Smooth muscle cell (in vitro differentiated cells): ENCODE measurements around the gene STEAP1. TPM values are rescaled to one million over a fixed set of nuclear protein-coding genes. Genes with fewer than 3 reads are reported as not detected.

Source experiments
- DNase-seq: peaks from one replicate; lab custom pipeline; 2025; ENCODE audit not compliant: unreplicated experiment; lab: John Stamatoyannopoulos, UW
- H2AFZ ChIP-seq: fragments of 200-600 bp; sonication (generic); 2 replicates; pipeline ENCODE4 v1.6.0; 2016; ENCODE audit warnings: antibody characterized with exemption, low read depth, mild to moderate bottlenecking
- H3F3A ChIP-seq: fragments of 200-600 bp; sonication (generic); 2 replicates; pipeline ENCODE4 v1.6.0; 2017; ENCODE audit warnings: antibody characterized with exemption, low read depth
- H3K27ac ChIP-seq: fragments of 200-600 bp; sonication (generic); 2 replicates; pipeline ENCODE4 v1.5.1; 2016; ENCODE audit warnings: low read depth, mild to moderate bottlenecking
- H3K27me3 ChIP-seq: fragments of 200-600 bp; sonication (generic); 2 replicates; pipeline ENCODE4 v1.6.1; 2016; ENCODE audit warnings: low read depth, mild to moderate bottlenecking
- H3K36me3 ChIP-seq: fragments of 200-600 bp; sonication (generic); 2 replicates; pipeline ENCODE4 v1.5.1; 2016; ENCODE audit warnings: low read depth
- H3K4me1 ChIP-seq: fragments of 200-600 bp; sonication (generic); 2 replicates; pipeline ENCODE4 v1.5.1; 2016; ENCODE audit warnings: low read depth
- H3K4me2 ChIP-seq: fragments of 200-600 bp; sonication (generic); 2 replicates; pipeline ENCODE4 v1.6.0; 2016; ENCODE audit warnings: mild to moderate bottlenecking
- H3K4me3 ChIP-seq: fragments of 200-600 bp; sonication (generic); 2 replicates; pipeline ENCODE4 v1.5.1; 2016; ENCODE audit warnings: mild to moderate bottlenecking
- H3K79me2 ChIP-seq: fragments of 200-600 bp; sonication (generic); 2 replicates; pipeline ENCODE4 v1.6.0; 2016; ENCODE audit warnings: low read depth, mild to moderate bottlenecking
- H3K9ac ChIP-seq: fragments of 200-600 bp; sonication (generic); 2 replicates; pipeline ENCODE4 v1.6.0; 2016; ENCODE audit warnings: low read depth
- H3K9me3 ChIP-seq: fragments of 200-600 bp; sonication (generic); replicated peaks from 2 replicates; pipeline ENCODE4 v1.5.1; 2016; ENCODE audit warnings: low read depth
- H4K20me1 ChIP-seq: fragments of 200-600 bp; sonication (generic); 2 replicates; pipeline ENCODE4 v1.6.0; 2016; ENCODE audit warnings: low read depth
- CTCF ChIP-seq: fragments of 200-600 bp; sonication (generic); IDR thresholded peaks from 2 replicates; pipeline ENCODE4 v1.5.1; 2017; ENCODE audit warnings: borderline replicate concordance, mild to moderate bottlenecking, antibody characterized with exemption; ENCODE audit not compliant: insufficient read depth, poor library complexity, severe bottlenecking
- WGBS: methylation state at CpG from one replicate; pipeline ENCODE4 v1.1.7; 2016; ENCODE audit warnings: low lambda C conversion rate; 5-methylcytosine and 5-hydroxymethylcytosine counted together
- polyA plus RNA-seq: library from polyadenylated mRNA; unstranded; fragments of >200 nt; fragmentation: Nextera tagmentation; extraction: Ambion mirVana; gene quantifications from 2 replicates; pipeline ENCODE4 v1.2.1, GENCODE V29; 2016
- total RNA-seq: library from RNA; depleted of rRNA; stranded (reverse); fragments of >200 nt; gene quantifications from 2 replicates; pipeline ENCODE4 v1.2.3, GENCODE V29; 2014

The STEAP1 gene
- total and polyA plus RNA-seq, 2 experiments from 2014 or later: 0.48 to 2.1 TPM

- no peak for DNase-seq
- H3K27ac ChIP-seq: no peak overlapping the region
- no peak overlapping the region for H3K4me3 ChIP-seq
- H4K20me1 ChIP-seq: no peaks in the 10 kb centered on the region
- H3F3A ChIP-seq: no peaks in the 10 kb centered on the region
- TF ChIP-seq CTCF: no peak
- H2AFZ ChIP-seq: no peak overlapping the region
- no peaks in the 10 kb centered on the region for H3K4me1 ChIP-seq
- no peaks in the 10 kb centered on the region for H3K9me3 ChIP-seq
- H3K27me3 ChIP-seq: no peaks in the 10 kb centered on the region
- no peaks in the 10 kb centered on the region for H3K36me3 ChIP-seq
- 74% methylated on average over 10 of the region's 10 CpGs for WGBS
- H3K79me2 ChIP-seq: no peaks in the 10 kb centered on the region
- no peak overlapping the region for H3K4me2 ChIP-seq
- no peak overlapping the region for H3K9ac ChIP-seq
Measured at GRCh38 chr7:90194911-90195809, 40.9 kb downstream of the STEAP1 start.

GRCh38 chr7:90201500-90202195, 47.4 kb downstream of the STEAP1 start:
- no peak overlapping the region for H2AFZ ChIP-seq
- no peak for DNase-seq
- WGBS: 86% methylated on average over 2 of the region's 2 CpGs
- H3K9ac ChIP-seq: no peak overlapping the region
- no peaks in the 10 kb centered on the region for H3K79me2 ChIP-seq
- H3K27me3 ChIP-seq: no peaks in the 10 kb centered on the region
- H3K4me1 ChIP-seq: no peaks in the 10 kb centered on the region
- H3K36me3 ChIP-seq: no peaks in the 10 kb centered on the region
- TF ChIP-seq CTCF: no peak
- H3K9me3 ChIP-seq: no peaks in the 10 kb centered on the region
- no peaks in the 10 kb centered on the region for H3F3A ChIP-seq
- H4K20me1 ChIP-seq: no peaks in the 10 kb centered on the region
- H3K4me3 ChIP-seq: no peak overlapping the region
- no peak overlapping the region for H3K4me2 ChIP-seq
- no peak overlapping the region for H3K27ac ChIP-seq

GRCh38 chr7:90207956-90208355, 53.7 kb downstream of the STEAP1 start:
- H4K20me1 ChIP-seq: no peaks in the 10 kb centered on the region
- H3K4me3 ChIP-seq: no peak overlapping the region
- H3K4me1 ChIP-seq: peaks cover 5% of the 10 kb centered on the region
- H3K9me3 ChIP-seq: no peaks in the 10 kb centered on the region
- peaks cover 7% of the 10 kb centered on the region for H3K27me3 ChIP-seq
- H3K4me2 ChIP-seq: no peak overlapping the region
- H2AFZ ChIP-seq: no peak overlapping the region
- no peaks in the 10 kb centered on the region for H3K36me3 ChIP-seq
- 83% methylated on average over 1 of the region's 1 CpG for WGBS
- no peaks in the 10 kb centered on the region for H3K79me2 ChIP-seq
- H3F3A ChIP-seq: peaks cover 4% of the 10 kb centered on the region
- H3K9ac ChIP-seq: no peak overlapping the region
- DNase-seq: no peak
- TF ChIP-seq CTCF: no peak
- H3K27ac ChIP-seq: no peak overlapping the region
